GM19395 (cell line): Measurements from ENCODE around the gene CNDP1.

ENCODE experiments used
- ATAC-seq: cut with Tn5 transposase; IDR thresholded peaks from one replicate; pipeline ENCODE4 v1.9.1; 2021; ENCODE audit warnings: mild to moderate bottlenecking, moderate library complexity; ENCODE audit not compliant: unreplicated experiment

The CNDP1 gene

DNA sequence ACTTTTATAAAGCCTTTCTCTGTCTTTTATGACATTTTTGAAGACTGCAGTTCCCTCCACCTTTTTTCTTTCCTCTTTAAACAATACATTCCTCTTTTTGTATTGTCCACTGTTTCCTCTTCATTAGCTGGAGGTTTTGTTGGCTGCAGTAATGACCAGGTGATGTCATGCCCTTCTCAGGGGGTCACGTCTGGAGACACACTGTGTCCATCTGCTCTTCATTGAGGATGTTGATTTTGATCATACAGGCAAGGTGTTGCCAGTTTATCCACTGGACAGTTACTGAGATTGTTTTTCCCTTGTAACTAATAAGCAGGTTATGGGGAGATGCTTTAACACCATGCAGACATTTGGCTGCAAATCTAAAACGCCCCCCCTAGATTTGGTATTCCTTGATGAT lies 83.2 kb downstream of the CNDP1 start:
- no peak for ATAC-seq

DNA sequence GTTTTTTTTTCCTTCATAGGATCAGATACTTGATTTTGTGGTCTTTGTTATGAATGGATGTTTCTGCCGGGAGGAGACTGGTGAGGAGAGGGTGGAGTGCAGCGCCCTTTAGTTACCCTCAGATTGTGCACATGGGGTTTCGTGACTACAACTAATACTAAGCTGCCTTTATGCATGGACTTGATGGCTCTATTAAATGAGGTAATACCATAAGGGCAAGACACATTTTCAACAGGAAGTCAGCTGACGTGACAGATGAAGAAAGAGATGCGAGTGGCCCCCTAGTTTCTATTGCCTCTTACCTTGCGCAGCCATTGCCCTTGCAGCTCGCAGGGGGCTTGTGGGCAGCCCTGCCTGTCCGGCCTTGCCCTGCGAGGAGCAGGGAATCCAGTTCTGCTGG lies 87.8 kb downstream of the CNDP1 start:
- ATAC-seq, result no peak

DNA sequence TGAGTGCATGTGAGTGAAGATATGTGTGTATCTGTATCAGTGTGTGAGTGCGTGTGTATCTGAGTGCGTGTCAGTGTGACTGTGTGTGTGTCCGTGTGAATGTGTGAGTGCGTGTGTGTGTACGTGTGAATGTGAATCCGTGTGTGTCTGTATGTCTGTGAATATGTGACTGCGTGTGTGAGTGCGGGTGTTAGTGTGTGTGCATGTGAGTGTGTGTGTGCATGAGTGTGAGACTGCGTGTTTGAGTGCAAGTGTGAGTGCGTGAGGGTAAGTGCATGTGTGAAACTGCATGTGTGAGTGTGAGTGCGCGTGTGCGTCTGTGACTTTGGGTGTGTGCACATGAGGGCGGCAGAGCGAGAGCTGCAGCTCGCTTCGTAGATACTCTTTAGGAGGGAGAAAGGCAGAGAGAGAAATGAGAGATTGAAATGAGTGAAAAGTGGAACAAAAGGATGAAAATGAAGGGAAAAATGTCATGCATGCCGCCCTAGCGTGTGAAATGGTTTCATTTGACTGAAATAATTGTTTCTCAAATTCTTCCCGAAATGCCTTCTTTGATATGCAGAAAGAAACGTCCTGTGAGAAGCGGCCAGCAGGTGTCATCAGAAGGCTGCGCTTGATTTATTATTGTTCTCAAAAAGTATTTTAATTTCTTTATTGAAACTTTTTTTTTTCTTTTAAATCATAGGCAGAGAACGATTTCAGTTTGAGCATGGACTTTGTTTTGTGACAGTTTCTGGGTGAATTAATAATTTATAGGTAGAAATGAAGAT lies 88.9 kb downstream of the CNDP1 start:
- no peak for ATAC-seq

DNA sequence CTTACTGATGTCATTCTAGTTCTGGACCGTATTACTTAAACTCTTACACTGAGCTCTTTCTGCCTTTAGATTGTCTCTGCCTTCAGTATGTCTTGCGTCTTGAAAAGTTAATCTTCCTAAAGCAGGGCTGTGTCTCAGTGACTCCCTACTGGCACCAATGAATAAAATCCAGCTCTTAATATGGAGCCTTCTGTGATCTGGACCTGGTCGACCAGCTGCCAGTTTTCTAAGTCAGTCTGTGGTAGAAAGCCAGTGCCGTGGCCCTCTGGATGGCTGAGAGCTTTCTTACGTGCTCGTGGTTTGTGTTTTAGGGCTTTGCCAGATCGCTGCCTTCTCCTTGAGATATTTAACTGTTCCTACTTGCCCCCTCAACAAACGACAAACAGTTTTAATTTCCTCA lies 90.2 kb downstream of the CNDP1 start:
- no peak for ATAC-seq

DNA sequence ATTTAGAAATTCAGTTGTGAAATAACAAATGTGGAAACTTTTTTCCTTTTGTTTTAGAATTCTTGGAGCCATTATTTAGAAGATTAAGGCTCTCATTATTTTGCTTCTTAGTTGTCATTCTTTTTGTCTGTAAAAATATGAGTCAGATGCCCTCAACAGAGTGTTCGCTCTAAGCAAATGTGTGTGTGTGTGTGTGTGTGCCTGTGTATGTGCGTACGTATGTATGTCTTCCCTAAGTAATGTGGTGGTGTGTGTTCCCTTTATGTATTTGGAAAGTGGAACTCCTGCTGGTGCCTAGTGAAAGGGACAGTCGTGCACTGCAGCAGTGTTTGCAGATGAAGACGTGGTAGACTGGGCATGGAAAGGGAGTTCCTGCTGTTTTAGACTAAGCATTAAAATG lies 90.9 kb downstream of the CNDP1 start:
- no peak for ATAC-seq

DNA sequence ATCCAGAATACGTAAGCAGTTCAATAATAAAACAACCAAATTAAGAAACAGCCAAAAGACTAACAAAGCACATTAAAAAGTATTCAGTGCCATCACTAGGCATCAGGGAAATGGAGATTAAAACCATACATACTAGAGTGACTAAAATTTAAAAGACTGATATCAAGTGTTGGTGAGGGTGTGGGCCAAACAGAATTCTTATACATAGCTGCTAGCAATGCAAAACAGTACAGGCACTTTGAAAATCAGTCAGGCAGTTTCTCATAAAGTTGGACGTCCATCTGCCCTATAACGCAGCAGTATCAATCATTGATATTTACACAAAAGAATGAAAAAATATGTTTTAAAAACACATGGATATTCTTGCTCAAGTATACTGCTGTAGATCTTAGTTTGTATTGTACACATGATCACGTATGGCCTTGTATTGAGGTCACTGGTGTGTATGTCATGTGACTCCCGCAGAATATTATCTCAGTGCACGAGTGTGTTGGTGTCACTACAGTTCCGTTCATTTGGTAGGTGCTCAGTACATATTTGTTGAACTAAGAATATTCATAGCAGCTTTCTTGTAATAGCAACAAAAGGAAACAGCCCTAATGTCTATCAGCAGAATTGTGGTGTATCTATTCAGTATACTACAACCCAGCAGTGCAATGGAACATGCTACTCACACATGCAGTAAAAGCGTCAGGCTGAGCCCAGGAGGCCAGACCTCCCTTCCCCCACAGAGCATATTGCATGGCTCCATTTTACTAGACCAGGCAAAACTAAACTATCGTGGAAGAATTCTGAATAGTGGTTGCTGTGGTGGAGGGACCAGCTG lies 92.0 kb downstream of the CNDP1 start:
- ATAC-seq, result no peak

DNA sequence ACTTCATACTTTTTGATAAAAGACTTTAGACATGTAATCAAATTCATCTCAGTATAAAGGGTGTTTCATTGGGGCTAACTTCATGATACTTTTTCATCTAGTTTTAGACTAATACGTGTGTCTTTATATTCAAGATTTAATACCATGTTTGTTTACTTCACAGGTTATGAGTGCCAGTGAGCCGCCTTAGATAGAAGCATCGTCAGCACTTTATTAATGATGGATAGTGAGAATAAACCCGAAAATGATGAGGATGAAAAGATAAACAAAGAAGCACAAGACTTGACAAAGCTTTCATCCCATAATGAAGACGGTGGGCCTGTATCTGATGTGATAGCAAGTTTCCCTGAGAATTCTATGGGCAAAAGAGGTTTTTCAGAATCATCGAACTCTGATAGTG lies 96.5 kb downstream of the CNDP1 start:
- ATAC-seq, result no peak

DNA sequence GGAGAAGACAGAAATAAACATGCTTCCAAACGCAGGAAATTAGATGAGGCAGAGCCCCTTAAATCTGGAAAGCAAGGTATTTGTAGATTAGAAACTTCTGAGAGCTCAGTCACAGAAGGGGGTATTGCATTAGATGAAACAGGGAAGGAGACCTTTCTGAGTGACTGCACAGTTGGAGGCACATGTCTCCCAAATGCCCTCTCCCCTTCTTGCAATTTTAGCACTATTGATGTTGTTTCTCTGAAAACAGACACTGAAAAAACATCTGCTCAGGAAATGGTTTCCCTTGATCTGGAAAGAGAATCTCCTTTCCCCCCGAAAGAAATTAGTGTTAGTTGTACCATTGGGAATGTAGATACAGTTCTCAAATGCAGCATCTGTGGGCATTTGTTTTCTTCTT lies 96.9 kb downstream of the CNDP1 start:
- ATAC-seq, result no peak

DNA sequence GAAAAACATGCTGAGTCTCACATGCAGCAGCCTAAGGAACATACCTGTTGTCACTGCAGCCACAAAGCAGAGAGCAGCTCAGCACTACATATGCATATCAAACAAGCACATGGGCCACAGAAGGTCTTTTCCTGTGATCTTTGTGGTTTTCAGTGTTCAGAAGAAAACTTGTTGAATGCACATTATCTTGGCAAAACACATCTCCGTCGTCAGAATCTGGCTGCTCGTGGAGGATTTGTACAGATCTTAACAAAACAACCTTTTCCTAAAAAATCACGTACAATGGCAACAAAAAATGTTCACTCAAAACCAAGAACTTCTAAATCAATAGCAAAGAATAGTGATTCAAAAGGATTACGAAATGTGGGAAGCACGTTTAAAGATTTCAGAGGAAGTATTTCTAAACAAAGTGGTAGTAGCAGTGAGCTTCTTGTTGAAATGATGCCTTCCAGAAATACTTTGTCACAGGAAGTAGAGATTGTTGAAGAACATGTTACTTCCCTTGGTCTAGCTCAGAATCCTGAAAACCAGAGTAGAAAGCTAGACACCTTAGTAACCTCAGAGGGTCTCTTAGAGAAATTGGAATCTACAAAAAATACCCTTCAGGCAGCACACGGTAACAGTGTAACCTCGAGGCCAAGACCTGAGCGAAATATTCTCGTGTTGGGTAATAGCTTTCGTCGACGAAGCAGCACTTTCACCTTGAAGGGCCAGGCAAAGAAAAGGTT lies 97.5 kb downstream of the CNDP1 start:
- ATAC-seq, result no peak

DNA sequence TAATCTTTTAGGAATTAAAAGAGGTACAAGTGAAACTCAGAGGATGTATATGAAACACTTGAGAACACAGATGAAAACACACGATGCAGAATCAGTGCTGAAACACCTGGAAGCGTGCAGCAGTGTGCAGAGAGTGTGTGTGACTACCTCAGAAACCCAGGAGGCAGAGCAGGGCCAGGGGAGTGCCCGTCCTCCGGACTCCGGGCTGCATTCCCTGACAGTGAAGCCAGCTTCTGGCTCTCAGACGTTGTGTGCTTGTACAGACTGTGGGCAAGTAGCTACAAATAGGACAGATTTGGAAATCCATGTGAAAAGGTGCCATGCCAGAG lies 98.0 kb downstream of the CNDP1 start:
- no peak for ATAC-seq

DNA sequence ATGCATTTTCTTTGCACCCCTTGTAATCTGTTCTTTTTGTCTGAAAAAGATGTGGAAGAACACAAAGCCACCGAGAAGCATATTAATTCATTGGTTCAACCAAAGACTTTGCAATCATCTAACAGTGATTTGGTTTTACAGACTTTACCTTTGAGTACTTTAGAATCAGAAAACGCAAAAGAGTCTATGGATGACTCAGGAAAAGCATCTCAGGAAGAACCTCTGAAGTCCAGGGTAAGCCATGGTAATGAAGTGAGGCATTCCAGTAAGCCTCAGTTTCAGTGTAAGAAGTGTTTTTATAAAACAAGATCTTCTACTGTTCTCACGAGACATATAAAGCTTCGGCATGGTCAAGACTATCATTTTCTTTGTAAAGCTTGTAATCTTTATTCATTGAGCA lies 98.6 kb downstream of the CNDP1 start:
- no peak for ATAC-seq

DNA sequence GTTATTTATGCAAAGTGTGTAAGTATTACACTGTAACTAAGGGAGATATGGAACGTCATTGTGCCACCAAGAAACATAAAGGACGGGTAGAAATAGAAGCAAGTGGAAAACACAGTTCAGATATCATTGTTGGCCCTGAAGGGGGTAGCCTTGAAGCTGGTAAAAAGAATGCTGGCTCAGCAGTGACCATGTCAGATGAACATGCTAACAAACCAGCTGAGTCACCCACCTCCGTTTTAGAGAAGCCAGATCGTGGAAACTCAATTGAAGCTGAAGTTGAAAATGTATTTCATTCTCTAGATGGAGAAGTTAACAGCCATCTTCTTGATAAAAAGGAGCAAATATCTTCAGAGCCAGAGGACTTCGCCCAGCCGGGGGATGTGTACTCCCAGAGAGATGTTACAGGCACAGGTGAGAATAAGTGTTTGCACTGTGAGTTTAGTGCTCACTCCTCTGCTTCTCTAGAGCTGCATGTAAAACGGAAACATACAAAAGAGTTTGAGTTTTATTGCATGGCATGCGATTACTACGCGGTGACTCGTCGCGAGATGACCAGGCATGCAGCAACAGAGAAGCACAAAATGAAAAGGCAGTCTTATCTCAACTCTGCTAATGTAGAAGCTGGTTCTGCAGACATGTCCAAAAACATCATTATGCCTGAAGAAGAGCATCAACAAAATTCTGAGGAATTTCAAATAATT lies 99.5 kb downstream of the CNDP1 start:
- ATAC-seq, result no peak

DNA sequence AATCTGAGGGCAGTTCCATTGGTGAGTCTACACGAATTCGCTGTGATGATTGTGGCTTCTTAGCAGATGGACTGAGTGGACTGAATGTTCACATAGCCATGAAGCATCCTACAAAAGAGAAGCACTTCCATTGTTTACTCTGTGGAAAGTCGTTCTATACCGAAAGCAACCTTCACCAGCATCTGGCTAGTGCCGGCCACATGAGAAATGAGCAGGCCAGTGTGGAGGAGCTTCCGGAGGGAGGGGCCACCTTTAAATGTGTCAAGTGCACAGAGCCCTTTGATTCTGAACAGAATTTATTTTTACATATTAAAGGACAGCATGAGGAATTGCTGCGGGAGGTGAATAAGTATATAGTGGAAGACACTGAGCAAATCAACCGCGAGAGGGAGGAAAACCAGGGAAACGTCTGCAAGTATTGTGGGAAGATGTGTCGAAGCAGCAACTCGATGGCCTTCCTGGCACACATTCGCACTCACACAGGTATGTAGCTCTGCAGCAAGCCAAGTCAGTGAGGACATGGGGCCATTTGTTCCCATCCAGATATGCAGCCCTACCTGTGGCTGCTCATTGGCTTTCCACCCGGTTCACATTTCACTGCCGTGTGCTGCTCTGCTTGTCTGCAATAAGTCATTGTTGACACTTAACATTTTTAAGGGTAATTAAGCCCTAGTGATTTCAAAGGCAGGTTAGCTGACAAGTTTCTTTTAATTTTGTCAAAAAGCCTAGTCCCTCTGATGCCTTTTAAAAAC lies 101.1 kb downstream of the CNDP1 start:
- no peak for ATAC-seq
